Loucy (cell line): ENCODE measurements around the gene DEPDC5.

Experiments used
- H2AFZ ChIP-seq: fragments of 200-600 bp; sonication (generic); 2 replicates; pipeline ENCODE4 v1.6.0; 2016; ENCODE audit warnings: antibody characterized with exemption, mild to moderate bottlenecking, low read length, moderate library complexity
- H3F3A ChIP-seq: fragments of 200-600 bp; 2 replicates; pipeline ENCODE4 v1.6.0; 2016; ENCODE audit warnings: antibody characterized with exemption, low read depth, mild to moderate bottlenecking
- H3K27me3 ChIP-seq: fragments of 200-600 bp; sonication (generic); 2 replicates; pipeline ENCODE4 v1.6.1; 2014; ENCODE audit warnings: low read length, mild to moderate bottlenecking; ENCODE audit not compliant: insufficient read depth, poor library complexity, severe bottlenecking
- H3K36me3 ChIP-seq: fragments of 200-600 bp; sonication (generic); 2 replicates; pipeline ENCODE4 v1.6.1; 2016; ENCODE audit warnings: low read length; ENCODE audit not compliant: insufficient read depth
- H3K4me1 ChIP-seq: fragments of 200-600 bp; sonication (generic); 2 replicates; pipeline ENCODE4 v1.5.1; 2014; ENCODE audit warnings: low read length, mild to moderate bottlenecking; ENCODE audit not compliant: insufficient read depth, poor library complexity, severe bottlenecking
- H3K4me2 ChIP-seq: fragments of 200-600 bp; sonication (generic); 2 replicates; pipeline ENCODE4 v1.6.0; 2014; ENCODE audit warnings: antibody characterized with exemption, low read length, low read depth, mild to moderate bottlenecking; ENCODE audit not compliant: poor library complexity, severe bottlenecking
- H3K4me3 ChIP-seq: fragments of 200-600 bp; sonication (generic); 2 replicates; pipeline ENCODE4 v1.5.1; 2014; ENCODE audit warnings: low read length, mild to moderate bottlenecking, mixed read lengths; ENCODE audit not compliant: poor library complexity, severe bottlenecking
- H3K79me2 ChIP-seq: fragments of 200-600 bp; sonication (generic); 2 replicates; pipeline ENCODE4 v1.6.1; 2014; ENCODE audit warnings: low read length; ENCODE audit not compliant: insufficient read depth
- H3K9ac ChIP-seq: fragments of 200-600 bp; sonication (generic); 2 replicates; pipeline ENCODE4 v1.6.0; 2014; ENCODE audit warnings: mild to moderate bottlenecking, low read depth, low read length, moderate library complexity; ENCODE audit not compliant: poor library complexity, severe bottlenecking
- H3K9me2 ChIP-seq: fragments of 200-600 bp; sonication (generic); replicated peaks from 2 replicates; pipeline ENCODE4 v1.6.1; 2016; ENCODE audit warnings: low read depth, low read length, mixed read lengths
- H3K9me3 ChIP-seq: fragments of 200-600 bp; sonication (generic); 2 replicates; pipeline ENCODE4 v1.6.1; 2014; ENCODE audit warnings: mild to moderate bottlenecking, antibody characterized with exemption, low read length, low read depth; ENCODE audit not compliant: insufficient read depth
- H4K20me1 ChIP-seq: fragments of 200-600 bp; sonication (generic); 2 replicates; pipeline ENCODE4 v1.6.0; 2014; ENCODE audit warnings: antibody characterized with exemption, low read length, mild to moderate bottlenecking; ENCODE audit not compliant: insufficient read depth, poor library complexity, severe bottlenecking
- EZH2phosphoT487 ChIP-seq: fragments of 200-600 bp; IDR thresholded peaks from 2 replicates; pipeline ENCODE4 v1.6.1; 2018; ENCODE audit warnings: antibody characterized with exemption, mild to moderate bottlenecking, moderate library complexity, borderline replicate concordance
- TF ChIP-seq, protein P1 (sequence below): fragments of 200-600 bp; sonication (generic); conservative IDR thresholded peaks from 2 replicates; pipeline ENCODE4 v1.5.1; 2014; ENCODE audit warnings: mild to moderate bottlenecking, antibody characterized with exemption, low read length

Gene DEPDC5

DNA sequence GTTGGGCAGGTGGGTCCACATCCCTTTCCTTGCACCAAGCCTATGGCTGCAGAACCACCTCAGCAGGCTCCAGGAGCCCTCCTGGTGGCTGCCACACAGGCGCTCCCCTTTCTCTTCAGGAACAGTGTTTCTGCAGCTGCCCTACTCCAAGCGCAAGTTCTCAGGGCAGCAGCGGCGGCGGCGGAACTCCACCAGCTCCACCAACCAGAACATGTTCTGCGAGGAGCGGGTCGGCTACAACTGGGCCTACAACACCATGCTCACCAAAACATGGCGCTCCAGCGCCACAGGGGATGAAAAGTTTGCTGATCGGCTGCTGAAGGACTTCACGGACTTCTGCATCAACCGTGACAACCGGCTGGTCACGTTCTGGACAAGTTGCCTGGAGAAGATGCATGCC, 152.3 kb downstream of the DEPDC5 start:
- no peak for TF ChIP-seq EZH2phosphoT487
- TF ChIP-seq, protein P1, sequence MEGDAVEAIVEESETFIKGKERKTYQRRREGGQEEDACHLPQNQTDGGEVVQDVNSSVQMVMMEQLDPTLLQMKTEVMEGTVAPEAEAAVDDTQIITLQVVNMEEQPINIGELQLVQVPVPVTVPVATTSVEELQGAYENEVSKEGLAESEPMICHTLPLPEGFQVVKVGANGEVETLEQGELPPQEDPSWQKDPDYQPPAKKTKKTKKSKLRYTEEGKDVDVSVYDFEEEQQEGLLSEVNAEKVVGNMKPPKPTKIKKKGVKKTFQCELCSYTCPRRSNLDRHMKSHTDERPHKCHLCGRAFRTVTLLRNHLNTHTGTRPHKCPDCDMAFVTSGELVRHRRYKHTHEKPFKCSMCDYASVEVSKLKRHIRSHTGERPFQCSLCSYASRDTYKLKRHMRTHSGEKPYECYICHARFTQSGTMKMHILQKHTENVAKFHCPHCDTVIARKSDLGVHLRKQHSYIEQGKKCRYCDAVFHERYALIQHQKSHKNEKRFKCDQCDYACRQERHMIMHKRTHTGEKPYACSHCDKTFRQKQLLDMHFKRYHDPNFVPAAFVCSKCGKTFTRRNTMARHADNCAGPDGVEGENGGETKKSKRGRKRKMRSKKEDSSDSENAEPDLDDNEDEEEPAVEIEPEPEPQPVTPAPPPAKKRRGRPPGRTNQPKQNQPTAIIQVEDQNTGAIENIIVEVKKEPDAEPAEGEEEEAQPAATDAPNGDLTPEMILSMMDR = no peak
- Histone ChIP-seq H3K9me2 (no peaks in the 10 kb centered on the region), H3K36me3 (peaks cover 11% of the 10 kb centered on the region; the same call in 1 of the 2 replicates), H2AFZ (no peak overlapping the region), H3K9ac (no peak overlapping the region), H3K79me2 (no peaks in the 10 kb centered on the region), H4K20me1 (no peaks in the 10 kb centered on the region), H3F3A (no peaks in the 10 kb centered on the region), H3K4me1 (no peaks in the 10 kb centered on the region), H3K4me2 (no peak overlapping the region), H3K9me3 (no peaks in the 10 kb centered on the region), H3K4me3 (no peak overlapping the region), H3K27me3 (no peaks in the 10 kb centered on the region)

DNA sequence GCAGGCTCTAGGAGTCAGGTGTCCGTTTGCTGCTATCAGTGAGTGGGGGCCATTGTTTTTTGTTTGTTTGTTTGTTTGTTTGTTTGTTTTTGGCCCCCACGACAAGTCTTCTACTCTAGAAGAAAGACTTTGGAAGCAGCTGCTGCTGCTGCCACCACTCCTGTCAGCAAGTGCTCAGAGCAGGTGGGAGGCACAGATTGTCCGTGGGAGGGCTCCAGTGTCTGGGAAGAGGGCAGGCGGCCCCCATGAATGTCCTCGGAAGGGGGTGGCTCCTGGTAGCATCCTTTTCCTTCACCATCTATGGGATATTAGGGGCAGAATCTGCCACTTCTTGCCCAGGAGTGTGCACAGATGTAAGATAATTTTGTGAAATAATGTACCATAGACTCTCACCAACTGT, 152.8 kb downstream of the DEPDC5 start:
- Histone ChIP-seq H3K79me2 (no peaks in the 10 kb centered on the region), H4K20me1 (no peaks in the 10 kb centered on the region), H3F3A (no peaks in the 10 kb centered on the region), H3K4me3 (no peak overlapping the region), H3K4me1 (no peaks in the 10 kb centered on the region), H2AFZ (no peak overlapping the region), H3K36me3 (peaks cover 8% of the 10 kb centered on the region; the same call in 1 of the 2 replicates), H3K9me2 (no peaks in the 10 kb centered on the region), H3K27me3 (no peaks in the 10 kb centered on the region), H3K4me2 (no peak overlapping the region), H3K9ac (no peak overlapping the region), H3K9me3 (no peaks in the 10 kb centered on the region)
- TF ChIP-seq, protein P1 = no peak
- TF ChIP-seq EZH2phosphoT487 = no peak

DNA sequence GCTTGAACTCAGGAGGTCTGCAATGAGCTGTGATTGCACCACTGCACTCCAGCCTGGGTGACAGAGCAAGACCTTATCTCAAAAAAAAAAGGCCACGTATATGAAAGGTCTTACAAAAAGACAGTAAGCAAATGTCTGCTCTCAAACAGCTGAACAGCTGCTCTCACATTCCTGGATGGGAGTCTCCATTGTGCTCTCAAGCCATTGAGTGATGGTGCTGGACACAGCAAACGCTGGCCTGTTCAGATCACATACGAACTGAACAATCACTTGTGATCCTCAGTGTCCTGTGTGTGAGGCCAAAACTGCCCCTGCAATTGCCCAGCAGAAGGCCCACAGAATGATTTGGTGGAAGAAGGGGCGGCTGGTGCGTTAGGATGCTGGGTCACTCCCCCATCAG, 156.2 kb downstream of the DEPDC5 start:
- Histone ChIP-seq H3K4me1 (no peaks in the 10 kb centered on the region), H3K36me3 (no peaks in the 10 kb centered on the region; the same call in 1 of the 2 replicates), H3K4me2 (no peak overlapping the region), H3F3A (no peaks in the 10 kb centered on the region), H2AFZ (no peak overlapping the region), H3K9me3 (no peaks in the 10 kb centered on the region), H3K27me3 (no peaks in the 10 kb centered on the region), H3K4me3 (no peak overlapping the region), H4K20me1 (no peaks in the 10 kb centered on the region), H3K9ac (no peak overlapping the region), H3K9me2 (no peaks in the 10 kb centered on the region), H3K79me2 (no peaks in the 10 kb centered on the region)
- no peak for TF ChIP-seq EZH2phosphoT487
- TF ChIP-seq, protein P1 = no peak
